Lung microvascular endothelial cell (primary cell): ENCODE data around the gene CHST14. TPM values are rescaled to one million over a fixed set of nuclear protein-coding genes. Genes with fewer than 3 reads are reported as not detected.

Experiments used
- DNase-seq, 2 donors: peaks; one replicate each; pipeline versions ENCODE4 v3.0.0 to v3.0.0-alpha.2; 2010; ENCODE audit warnings: low read depth in 2 of 2
- total RNA-seq: library from RNA; depleted of rRNA; stranded (reverse); fragments of >200 nt; gene quantifications from 2 replicates; pipeline ENCODE4 v1.2.1, GENCODE V29; 2014

Gene CHST14
- total RNA-seq, 1 donor from 2014 or later = 6.7 TPM

- no peak for DNase-seq
Measured at GRCh38 chr15:40461958-40462357, 8.8 kb upstream of the CHST14 start.

- no peak for DNase-seq
Measured at GRCh38 chr15:40463279-40463678, 7.5 kb upstream of the CHST14 start.

GRCh38 chr15:40463886-40464545, 6.8 kb upstream of the CHST14 start:
- no peak for DNase-seq

GRCh38 chr15:40464595-40465185, 6.1 kb upstream of the CHST14 start:
- no peak for DNase-seq

- no peak for DNase-seq
Measured at GRCh38 chr15:40465939-40466338, 4.8 kb upstream of the CHST14 start.

GRCh38 chr15:40466426-40467260, 4.1 kb upstream of the CHST14 start:
- DNase-seq = no peak

GRCh38 chr15:40467261-40467615, 3.5 kb upstream of the CHST14 start:
- DNase-seq = no peak

GRCh38 chr15:40468898-40469331, 1.9 kb upstream of the CHST14 start:
- DNase-seq = no peak

GRCh38 chr15:40469776-40470390, 901 bp upstream of the CHST14 start:
- peak in 1 of 2 donors; percentile 3 for DNase-seq

GRCh38 chr15:40471105-40471807, 472 bp downstream of the CHST14 start:
- peak; percentile 22 to 40 for DNase-seq

GRCh38 chr15:40471808-40472150, 995 bp downstream of the CHST14 start:
- peak in 1 of 2 donors; percentile 28 for DNase-seq

- no peak for DNase-seq
Measured at GRCh38 chr15:40472171-40472727, 1.5 kb downstream of the CHST14 start.

GRCh38 chr15:40474581-40474980, 3.8 kb downstream of the CHST14 start:
- DNase-seq = no peak

- DNase-seq = no peak
Measured at GRCh38 chr15:40477642-40478327, 7.0 kb downstream of the CHST14 start.

- no peak for DNase-seq
Measured at GRCh38 chr15:40479024-40479423, 8.2 kb downstream of the CHST14 start.

GRCh38 chr15:40481341-40482074, 10.7 kb downstream of the CHST14 start:
- no peak for DNase-seq

- DNase-seq = no peak
Measured at GRCh38 chr15:40483919-40484318, 13.1 kb downstream of the CHST14 start.

- no peak for DNase-seq
Measured at GRCh38 chr15:40486066-40486770, 15.4 kb downstream of the CHST14 start.
